SK-N-SH (cell line): Measurements from ENCODE around the gene CUBN. TPM values are rescaled to one million over a fixed set of nuclear protein-coding genes. Genes with fewer than 3 reads are reported as not detected.

Experiments
- CTCF ChIA-PET: fragments of 300-600, 350-600 bp; formaldehyde crosslinking; extraction: SDS; loops from one replicate; lab custom pipeline; 2021; lab: Yijun Ruan, JAX
- POLR2A ChIA-PET: fragments of 350-600 bp; sonication (Branson Sonifier 250); formaldehyde crosslinking; extraction: SDS; loops from one replicate; lab custom pipeline; 2020; ENCODE audit warnings: antibody characterized with exemption, inconsistent platforms; lab: Yijun Ruan, JAX
- DNase-seq: peaks from one replicate; pipeline ENCODE4 v3.0.0; 2012
- H2AFZ ChIP-seq: fragments of 200-600 bp; sonication (generic); 2 replicates; pipeline ENCODE4 v1.8.1; 2016; ENCODE audit warnings: antibody characterized with exemption, mild to moderate bottlenecking, low read depth
- H3F3A ChIP-seq: fragments of 200-600 bp; sonication (generic); replicated peaks from 2 replicates; pipeline ENCODE3; 2016; ENCODE audit warnings: antibody characterized with exemption, mild to moderate bottlenecking; ENCODE audit not compliant: insufficient read depth
- H3K27ac ChIP-seq, 2 experiments: fragments of 200-500 bp in 1 of 2; fragments of 200-600 bp in 1 of 2; sonication (Bioruptor generic) in 1 of 2; sonication (generic), shearing (Covaris generic) in 1 of 2; 2 replicates each; pipeline versions ENCODE4 v1.5.1 to v1.6.1; 2014 to 2016; ENCODE audit warnings: low read depth in 2 of 2, inconsistent platforms in 1 of 2, low read length in 1 of 2, mild to moderate bottlenecking in 1 of 2, mixed read lengths in 1 of 2
- H3K27me3 ChIP-seq: fragments of 200-600 bp; sonication (generic), shearing (Covaris generic); 2 replicates; pipeline ENCODE4 v1.6.1; 2016; ENCODE audit warnings: mixed run types; ENCODE audit not compliant: insufficient read depth
- H3K36me3 ChIP-seq, 2 experiments: fragments of 200-500 bp in 1 of 2; fragments of 200-600 bp in 1 of 2; sonication (Bioruptor generic) in 1 of 2; sonication (generic) in 1 of 2; replicated peaks in 1 of 2; 2 replicates each; pipeline versions ENCODE3 to v1.5.1; 2014 to 2016; ENCODE audit warnings: low read length in 1 of 2, mild to moderate bottlenecking in 1 of 2; ENCODE audit not compliant: insufficient read depth in 2 of 2, control insufficient read depth in 1 of 2
- H3K4me1 ChIP-seq, 2 experiments: fragments of 200-500 bp in 1 of 2; fragments of 200-600 bp in 1 of 2; sonication (Bioruptor generic) in 1 of 2; sonication (generic), shearing (Covaris generic) in 1 of 2; 2 replicates each; pipeline versions ENCODE4 v1.5.1 to v1.6.1; 2014 to 2016; ENCODE audit warnings: low read depth in 1 of 2, low read length in 1 of 2, mixed run types in 1 of 2; ENCODE audit not compliant: insufficient read depth in 2 of 2, control insufficient read depth in 1 of 2
- H3K4me2 ChIP-seq: fragments of 200-600 bp; sonication (generic), shearing (Covaris generic); 2 replicates; pipeline ENCODE4 v1.6.1; 2017; ENCODE audit warnings: mixed run types
- H3K4me3 ChIP-seq, 2 experiments: fragments of 200-500 bp in 1 of 2; fragments of 200-600 bp in 1 of 2; sonication (Bioruptor generic) in 1 of 2; sonication (generic), shearing (Covaris generic) in 1 of 2; 2 replicates each; pipeline versions ENCODE4 v1.5.1 to v1.8.1; 2014 to 2016; ENCODE audit warnings: low read depth in 2 of 2, inconsistent platforms in 1 of 2, low read length in 1 of 2, mild to moderate bottlenecking in 1 of 2, mixed read lengths in 1 of 2, moderate library complexity in 1 of 2
- H3K79me2 ChIP-seq: fragments of 200-600 bp; sonication (generic); 2 replicates; pipeline ENCODE4 v1.8.1; 2017; ENCODE audit warnings: mild to moderate bottlenecking; ENCODE audit not compliant: insufficient read depth
- H3K9ac ChIP-seq: fragments of 200-600 bp; sonication (generic); 2 replicates; pipeline ENCODE4 v1.6.1; 2017; ENCODE audit warnings: mixed run types
- H3K9me2 ChIP-seq: fragments of 200-600 bp; sonication (generic); 2 replicates; pipeline ENCODE4 v1.6.1; 2017; ENCODE audit warnings: mixed run types
- H3K9me3 ChIP-seq: fragments of 200-600 bp; sonication (generic); 2 replicates; pipeline ENCODE4 v1.6.1; 2017; ENCODE audit warnings: mixed run types, mild to moderate bottlenecking, moderate library complexity
- H4K20me1 ChIP-seq: fragments of 200-600 bp; sonication (generic); 2 replicates; pipeline ENCODE4 v1.6.1; 2017; ENCODE audit warnings: mild to moderate bottlenecking, mixed run types; ENCODE audit not compliant: insufficient read depth
- CTCF ChIP-seq: fragments of 200-600 bp; sonication (generic); IDR thresholded peaks from 2 replicates; pipeline ENCODE4 v1.6.1; 2017; ENCODE audit warnings: antibody characterized with exemption, mild to moderate bottlenecking, moderate library complexity
- EP300 ChIP-seq, 2 experiments: IDR thresholded peaks; 2 replicates each; pipeline versions ENCODE4 v1.4.0 to v1.6.1; 2012; ENCODE audit warnings: borderline replicate concordance in 1 of 2, low read depth in 1 of 2, low read length in 1 of 2
- GATA2 ChIP-seq: sonication (generic); formaldehyde crosslinking; IDR thresholded peaks from 2 replicates; pipeline ENCODE4 v1.5.0; 2020; ENCODE audit warnings: mild to moderate bottlenecking, missing genetic modification reagents
- MEF2A ChIP-seq: IDR thresholded peaks from 2 replicates; pipeline ENCODE4 v1.4.0; 2012; ENCODE audit warnings: low read depth, borderline replicate concordance
- NFIC ChIP-seq: IDR thresholded peaks from 2 replicates; pipeline ENCODE4 v1.4.0; 2012; ENCODE audit warnings: borderline replicate concordance
- PBX3 ChIP-seq: IDR thresholded peaks from 2 replicates; pipeline ENCODE4; 2012
- POLR2AphosphoS5 ChIP-seq: IDR thresholded peaks from 2 replicates; pipeline ENCODE4 v1.6.1; 2012; ENCODE audit warnings: low read depth, low read length
- RFX5 ChIP-seq: IDR thresholded peaks from 2 replicates; pipeline ENCODE4 v1.6.1; 2012; ENCODE audit warnings: mild to moderate bottlenecking, improper control_type of control experiment, low read length
- SMC3 ChIP-seq: IDR thresholded peaks from 2 replicates; pipeline ENCODE4 v1.6.1; 2012; ENCODE audit warnings: low read depth, low read length, improper control_type of control experiment
- TCF12 ChIP-seq: IDR thresholded peaks from 2 replicates; pipeline ENCODE4 v1.4.0; 2012
- USF2 ChIP-seq: fragments of 150-350 bp; IDR thresholded peaks from 2 replicates; pipeline ENCODE4 v1.6.1; 2017; ENCODE audit warnings: antibody characterized with exemption, low read length, low read depth, borderline replicate concordance
- WGBS: methylation state at CpG from one replicate; pipeline ENCODE4 v1.1.6; 2017; ENCODE audit warnings: low lambda C conversion rate; 5-methylcytosine and 5-hydroxymethylcytosine counted together
- polyA plus RNA-seq, 3 experiments: library from polyadenylated mRNA; depleted of rRNA; stranded (reverse); fragments of >200 nt; gene quantifications; 2 replicates each; pipeline ENCODE4 v1.2.3, GENCODE V29; 2012

The CUBN gene
- polyA plus RNA-seq, 1 of the 3 experiments (the other 2 are of a cell fraction): 2.4 TPM

GRCh38 chr10:16923309-16923708 is 206.3 kb downstream of the CUBN start:
- no peaks in the 10 kb centered on the region for H3K36me3 ChIP-seq
- H3K9ac ChIP-seq: no peak overlapping the region
- WGBS: 80% methylated on average over 2 of the region's 2 CpGs
- no peak overlapping the region for H3K27ac ChIP-seq
- H3K27me3 ChIP-seq: no peaks in the 10 kb centered on the region
- no peaks in the 10 kb centered on the region for H3K79me2 ChIP-seq
- H2AFZ ChIP-seq: no peak overlapping the region
- TF ChIP-seq EP300 (IDR thresholded peaks at IDR 0.05; ENCODE audit: borderline replicate concordance in 1 of 2, low read depth in 1 of 2, low read length in 1 of 2) (no peak), PBX3 (no peak), USF2 (no peak), NFIC (no peak), GATA2 (no peak), RFX5 (no peak), SMC3 (no peak)
- peaks cover 0 to 4% of the 10 kb centered on the region in 2 experiments; a peak in 2 of 4 replicates for H3K4me1 ChIP-seq
- POLR2A ChIA-PET: no interaction called here
- no peak overlapping the region for H3K4me3 ChIP-seq
- H3F3A ChIP-seq: peaks cover 12% of the 10 kb centered on the region
- H4K20me1 ChIP-seq: no peaks in the 10 kb centered on the region
- no peak overlapping the region for H3K4me2 ChIP-seq
- no peak for DNase-seq
- H3K9me3 ChIP-seq: no peaks in the 10 kb centered on the region
- no peaks in the 10 kb centered on the region for H3K9me2 ChIP-seq
- CTCF ChIA-PET: interaction anchor here (1.6 kb wide), 1 partner anchor 13 kb away, joined by 5 read pairs; no protein-coding TSS in a partner anchor

GRCh38 chr10:16919121-16919982 is 210.3 kb downstream of the CUBN start:
- no peaks in the 10 kb centered on the region for H3K79me2 ChIP-seq
- H3K27ac ChIP-seq: peak overlapping the region; percentile 25 to 60; a peak in 2 of 4 replicates
- no peaks in the 10 kb centered on the region for H4K20me1 ChIP-seq
- no peak overlapping the region for H2AFZ ChIP-seq
- TF ChIP-seq TCF12: peak; percentile 46; the same call in 1 of the 2 replicates
- peak in 1 of 2 experiments; percentile 61; a peak in 1 of 4 replicates for TF ChIP-seq EP300 (IDR thresholded peaks at IDR 0.05; ENCODE audit: borderline replicate concordance in 1 of 2, low read depth in 1 of 2, low read length in 1 of 2)
- no peak for TF ChIP-seq POLR2AphosphoS5
- TF ChIP-seq CTCF: 0 out of 2 replicates have a peak, but pooled peaks have one; percentile 13
- TF ChIP-seq MEF2A: 0 out of 2 replicates have a peak, but pooled peaks have one; percentile 17
- peak; percentile 66 for TF ChIP-seq PBX3
- H3K9me2 ChIP-seq: no peaks in the 10 kb centered on the region
- 70% methylated on average over 9 of the region's 9 CpGs for WGBS
- H3K9ac ChIP-seq: no peak overlapping the region
- no peak for DNase-seq
- ChIA-PET CTCF (no interaction called here), POLR2A (no interaction called here)
- no peak overlapping the region for H3K4me3 ChIP-seq
- no peak overlapping the region for H3K4me2 ChIP-seq
- no peaks in the 10 kb centered on the region for H3K9me3 ChIP-seq
- H3K36me3 ChIP-seq: no peaks in the 10 kb centered on the region
- peaks cover 12% of the 10 kb centered on the region for H3F3A ChIP-seq
- H3K4me1 ChIP-seq: peaks cover 0 to 4% of the 10 kb centered on the region in 2 experiments; a peak in 2 of 4 replicates
- H3K27me3 ChIP-seq: no peaks in the 10 kb centered on the region
